MCF 10A (cell line): ENCODE results near the gene STEAP3. TPM values are rescaled to one million over a fixed set of nuclear protein-coding genes. Genes with fewer than 3 reads are reported as not detected.

ENCODE experiments used
- BruUV-seq: library from RNA; stranded (reverse); fragments of 400-500 nt; replicated peaks from 2 replicates; lab custom pipeline; 2021; lab: Mats Ljungman, UMichigan
- CTCF ChIA-PET: fragments of 300-600 bp; sonication (Branson Sonifier 250); formaldehyde crosslinking; extraction: SDS; loops from one replicate; lab custom pipeline; 2021; ENCODE audit warnings: antibody characterized with exemption, inconsistent platforms; lab: Yijun Ruan, JAX
- POLR2A ChIA-PET: fragments of 300-600, 350-650 bp; sonication (Branson Sonifier 250); formaldehyde crosslinking; extraction: SDS; loops from one replicate; lab custom pipeline; 2020; ENCODE audit warnings: antibody characterized with exemption, inconsistent platforms; lab: Yijun Ruan, JAX
- DNase-seq: peaks from one replicate; pipeline ENCODE4 v3.0.0-alpha.2; 2018; ENCODE audit not compliant: unreplicated experiment
- H3K27ac Mint-ChIP-seq: one replicate; pipeline ENCODE4 v1.8.0; 2022; ENCODE audit warnings: mild to moderate bottlenecking, low read depth, mixed read lengths; ENCODE audit not compliant: unreplicated experiment
- H3K27me3 Mint-ChIP-seq: one replicate; pipeline ENCODE4 v1.8.0; 2022; ENCODE audit warnings: mixed read lengths; ENCODE audit not compliant: insufficient read depth, unreplicated experiment
- H3K36me3 Mint-ChIP-seq: one replicate; pipeline ENCODE4 v1.8.0; 2022; ENCODE audit warnings: mild to moderate bottlenecking, moderate library complexity, mixed read lengths; ENCODE audit not compliant: insufficient read depth, unreplicated experiment
- H3K4me1 Mint-ChIP-seq: one replicate; pipeline ENCODE4 v1.8.0; 2022; ENCODE audit warnings: mixed read lengths; ENCODE audit not compliant: insufficient read depth, unreplicated experiment
- H3K4me3 Mint-ChIP-seq: one replicate; pipeline ENCODE4 v1.8.0; 2022; ENCODE audit warnings: mild to moderate bottlenecking, moderate library complexity, mixed read lengths; ENCODE audit not compliant: unreplicated experiment
- H3K9me3 Mint-ChIP-seq: one replicate; pipeline ENCODE4 v1.8.0; 2022; ENCODE audit warnings: mixed read lengths; ENCODE audit not compliant: unreplicated experiment
- CTCF ChIP-seq: fragments of 200-600 bp; IDR thresholded peaks from one replicate; pipeline ENCODE4 v1.8.0; 2022; ENCODE audit warnings: antibody characterized with exemption, mild to moderate bottlenecking; ENCODE audit not compliant: unreplicated experiment
- intact Hi-C: fragments of 100-400 bp; cut with micrococcal nuclease; formaldehyde crosslinking; loops from 2 replicates; pipeline ENCODE4 v1.14.1; 2022
- total RNA-seq: library from RNA; stranded (reverse); gene quantifications from 2 replicates; pipeline ENCODE4 v1.2.3, GENCODE V29; 2022

STEAP3 gene
- total RNA-seq, 1 experiment from 2014 or later = 25.0 TPM

DNA sequence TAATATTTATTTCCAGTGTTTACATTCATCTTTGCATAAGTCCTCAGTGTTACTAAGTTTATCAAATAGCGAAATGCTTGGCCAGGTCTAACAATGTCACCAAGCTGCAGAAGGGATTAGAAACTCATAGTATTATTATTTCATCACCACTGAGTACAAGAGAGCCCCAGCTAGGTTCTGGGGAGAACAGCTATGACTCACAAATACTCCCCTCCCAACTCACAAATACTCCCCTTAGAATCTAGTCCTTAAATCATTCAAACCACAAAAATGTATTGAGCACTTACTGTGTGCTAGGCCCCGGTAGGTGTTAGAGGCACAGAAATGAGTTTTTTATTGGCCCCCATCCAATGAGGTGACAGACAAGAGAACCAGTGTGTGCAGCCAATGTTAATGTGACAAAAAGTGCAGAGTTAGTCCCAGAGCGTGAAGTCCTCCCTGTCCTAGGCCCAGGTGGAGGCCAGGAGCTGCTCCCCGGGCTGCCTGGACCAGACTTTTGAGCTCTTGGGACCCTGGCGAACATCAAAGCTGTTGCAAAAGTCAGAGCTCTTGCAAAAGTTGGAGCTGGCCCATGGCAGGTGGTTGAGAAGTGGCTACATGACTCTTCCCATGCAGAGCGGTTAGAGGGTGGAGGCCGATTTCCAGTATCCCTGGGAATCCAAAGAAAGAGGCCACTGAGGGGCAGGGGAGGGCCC, 9.8 kb downstream of the STEAP3 start:
- no TSS peak for BruUV-seq
- no peak for TF ChIP-seq CTCF
- Mint-ChIP-seq H3K27me3 (no peaks in the 10 kb centered on the region), H3K4me3 (peak overlapping the region; percentile 43), H3K9me3 (no peaks in the 10 kb centered on the region), H3K4me1 (peaks cover 35% of the 10 kb centered on the region), H3K36me3 (peaks cover 2% of the 10 kb centered on the region), H3K27ac (peak overlapping the region; percentile 46)
- peak; percentile 71 for DNase-seq
- ChIA-PET POLR2A (interaction anchor here (0.7 to 1.7 kb wide), 6 partner anchors 11 to 307 kb away, joined by 3 to 6 read pairs (median 3); no protein-coding TSS in a partner anchor), CTCF (interaction anchor here (0.6 to 1.6 kb wide), 14 partner anchors 9 to 352 kb away, joined by 3 to 14 read pairs (median 4); no protein-coding TSS in a partner anchor)
- intact Hi-C loops = loop anchor here (5.0 kb wide), 1 partner anchor 34 kb away; no protein-coding TSS in a partner anchor

- Mint-ChIP-seq H3K27me3 (no peaks in the 10 kb centered on the region), H3K36me3 (peaks cover 8% of the 10 kb centered on the region), H3K4me1 (peaks cover 35% of the 10 kb centered on the region), H3K27ac (peak overlapping the region; percentile 46), H3K4me3 (no peak overlapping the region), H3K9me3 (no peaks in the 10 kb centered on the region)
- peak; percentile 45 for DNase-seq
- intact Hi-C loops = loop anchor here (5.0 kb wide), 1 partner anchor 33 kb away; no protein-coding TSS in a partner anchor
- BruUV-seq = no TSS peak
- CTCF ChIA-PET = interaction anchor here (0.6 to 1.6 kb wide), 12 partner anchors 9 to 353 kb away, joined by 3 to 14 read pairs (median 4); no protein-coding TSS in a partner anchor
- TF ChIP-seq CTCF = peak; percentile 25
- POLR2A ChIA-PET = interaction anchor here (0.8 to 1.6 kb wide), 3 partner anchors 14 to 20 kb away, joined by 3 to 6 read pairs (median 3); no protein-coding TSS in a partner anchor
Observed at GRCh38 chr2:119234021-119235019, 10.7 kb downstream of the STEAP3 start.

DNA sequence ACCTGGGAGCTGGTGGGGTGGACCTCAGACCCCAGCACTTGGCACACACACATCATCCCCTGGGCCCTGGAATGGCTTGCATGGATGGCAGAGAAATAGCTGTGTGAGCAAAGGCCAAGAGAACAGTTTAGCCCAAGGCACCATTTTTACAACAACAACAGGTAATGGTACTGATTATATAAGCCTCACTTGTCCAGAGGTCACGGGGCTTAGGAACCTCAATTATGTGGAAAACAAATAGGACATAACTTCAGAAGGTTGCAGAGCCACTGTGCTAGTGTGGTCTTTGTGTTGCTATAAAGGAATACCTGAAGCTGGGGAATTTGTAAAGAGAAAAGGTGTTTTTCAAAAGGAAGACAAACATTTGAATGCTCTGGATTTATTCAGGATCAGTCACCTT, 13.2 kb downstream of the STEAP3 start:
- no peaks in the 10 kb centered on the region for H3K27me3 Mint-ChIP-seq
- peaks cover 15% of the 10 kb centered on the region for H3K36me3 Mint-ChIP-seq
- H3K27ac Mint-ChIP-seq = peak overlapping the region; percentile 31
- POLR2A ChIA-PET = interaction anchor here (1.1 kb wide), 1 partner anchor 39 kb away, joined by 3 read pairs; no protein-coding TSS in a partner anchor
- no peak for DNase-seq
- intact Hi-C loops = no loop called here
- TF ChIP-seq CTCF = no peak
- no peaks in the 10 kb centered on the region for H3K9me3 Mint-ChIP-seq
- BruUV-seq = no TSS peak
- CTCF ChIA-PET = interaction anchor here (0.8 to 1.9 kb wide), 4 partner anchors 12 to 355 kb away, joined by 3 to 9 read pairs (median 4); no protein-coding TSS in a partner anchor
- peaks cover 32% of the 10 kb centered on the region for H3K4me1 Mint-ChIP-seq
- H3K4me3 Mint-ChIP-seq = no peak overlapping the region
